HEK293 (cell line): ENCODE measurements around the gene PPP2R2D.

Experiments
- CTCF ChIP-seq: fragments of 450-650 bp; formaldehyde crosslinking; IDR thresholded peaks from 2 replicates; pipeline ENCODE4 v1.5.1; 2016; ENCODE audit warnings: missing biosample characterization, missing genetic modification characterization
- MYNN ChIP-seq: fragments of 450-650 bp; formaldehyde crosslinking; IDR thresholded peaks from 2 replicates; pipeline ENCODE4 v1.5.1; 2016; ENCODE audit warnings: missing biosample characterization, missing genetic modification characterization, borderline replicate concordance
- PRDM10 ChIP-seq: fragments of 450-650 bp; formaldehyde crosslinking; IDR thresholded peaks from 2 replicates; pipeline ENCODE4 v1.5.1; 2016; ENCODE audit warnings: missing biosample characterization, missing genetic modification characterization
- ZBTB11 ChIP-seq: fragments of 450-650 bp; formaldehyde crosslinking; conservative IDR thresholded peaks from 2 replicates; pipeline ENCODE4 v1.5.1; 2016; ENCODE audit warnings: low read depth, missing biosample characterization, missing genetic modification characterization
- ZBTB7A ChIP-seq: fragments of 450-650 bp; formaldehyde crosslinking; IDR thresholded peaks from 2 replicates; pipeline ENCODE4 v1.5.1; 2016; ENCODE audit warnings: low read depth, missing biosample characterization, missing genetic modification characterization
- ZNF19 ChIP-seq: fragments of 450-650 bp; formaldehyde crosslinking; IDR thresholded peaks from 2 replicates; pipeline ENCODE4; 2016; ENCODE audit warnings: missing biosample characterization, missing genetic modification characterization, low read depth
- ZNF24 ChIP-seq: fragments of 450-650 bp; formaldehyde crosslinking; IDR thresholded peaks from 2 replicates; pipeline ENCODE4 v1.5.1; 2016; ENCODE audit warnings: missing biosample characterization, missing genetic modification characterization
- ZNF274 ChIP-seq, 2 experiments: fragments of 200-500 bp in 1 of 2; fragments of 450-650 bp in 1 of 2; sonication (Bioruptor generic) in 1 of 2; formaldehyde crosslinking in 1 of 2; IDR thresholded peaks; 2 replicates each; pipeline versions ENCODE4 v1.5.1 to v1.6.1; 2014 to 2016; ENCODE audit warnings: borderline replicate concordance in 1 of 2, inconsistent platforms in 1 of 2, low read length in 1 of 2, missing biosample characterization in 1 of 2, missing genetic modification characterization in 1 of 2
- ZNF530 ChIP-seq: fragments of 450-650 bp; formaldehyde crosslinking; IDR thresholded peaks from 2 replicates; pipeline ENCODE4 v1.5.1; 2016; ENCODE audit warnings: low read depth, missing biosample characterization, missing genetic modification characterization
- ZNF626 ChIP-seq: fragments of 450-650 bp; sonication (Bioruptor Pico); formaldehyde crosslinking; IDR thresholded peaks from 2 replicates; pipeline ENCODE4 v1.5.1; 2018; ENCODE audit warnings: missing biosample characterization, missing genetic modification characterization, inconsistent platforms
- ZSCAN30 ChIP-seq: fragments of 450-650 bp; IDR thresholded peaks from 2 replicates; pipeline ENCODE4 v1.5.1; 2018; ENCODE audit warnings: missing biosample characterization, mild to moderate bottlenecking, missing genetic modification characterization, moderate library complexity

- no peak for TF ChIP-seq ZNF626 (tag by site-specific recombination)
- TF ChIP-seq CTCF (tag by site-specific recombination): no peak
- TF ChIP-seq MYNN (tag by site-specific recombination): no peak
- no peak for TF ChIP-seq ZBTB7A (tag by site-specific recombination)
- TF ChIP-seq PRDM10 (tag by site-specific recombination): no peak
- no peak for TF ChIP-seq ZNF24
- TF ChIP-seq ZNF19 (tag by site-specific recombination): no peak
- no peak for TF ChIP-seq ZNF274 (IDR thresholded peaks at IDR 0.05; ENCODE audit: low read length)
- no peak for TF ChIP-seq ZNF274 (tag by site-specific recombination; IDR thresholded peaks at IDR 0.05; ENCODE audit: borderline replicate concordance)
- no peak for TF ChIP-seq ZBTB11 (tag by site-specific recombination)
- TF ChIP-seq ZSCAN30 (tag by site-specific recombination): no peak
- no peak for TF ChIP-seq ZNF530
These were observed 106.2 kb downstream of the PPP2R2D start for GRCh38 chr10:132006966-132007365.
